Measurements from ENCODE around the gene GABRB3.

GABRB3 gene

GRCh38 chr15:26521691-26522198, 251.1 kb downstream of the GABRB3 start:
- DNase-seq: no peak

GRCh38 chr15:26521130-26521529, 251.7 kb downstream of the GABRB3 start:
- no peak for DNase-seq

GRCh38 chr15:26518885-26519284, 254.0 kb downstream of the GABRB3 start:
- no peak for DNase-seq

- DNase-seq: no peak
Observed at GRCh38 chr15:26516102-26516980, 256.5 kb downstream of the GABRB3 start.

- no peak for DNase-seq
Observed at GRCh38 chr15:26504009-26504408, 268.9 kb downstream of the GABRB3 start.
